ENCODE measurements around the gene UTS2B. TPM values are rescaled to one million over a fixed set of nuclear protein-coding genes. Genes with fewer than 3 reads are reported as not detected.

Gene UTS2B
- total RNA-seq, 1 experiment from 2014 or later, result 1.1 TPM

DNA sequence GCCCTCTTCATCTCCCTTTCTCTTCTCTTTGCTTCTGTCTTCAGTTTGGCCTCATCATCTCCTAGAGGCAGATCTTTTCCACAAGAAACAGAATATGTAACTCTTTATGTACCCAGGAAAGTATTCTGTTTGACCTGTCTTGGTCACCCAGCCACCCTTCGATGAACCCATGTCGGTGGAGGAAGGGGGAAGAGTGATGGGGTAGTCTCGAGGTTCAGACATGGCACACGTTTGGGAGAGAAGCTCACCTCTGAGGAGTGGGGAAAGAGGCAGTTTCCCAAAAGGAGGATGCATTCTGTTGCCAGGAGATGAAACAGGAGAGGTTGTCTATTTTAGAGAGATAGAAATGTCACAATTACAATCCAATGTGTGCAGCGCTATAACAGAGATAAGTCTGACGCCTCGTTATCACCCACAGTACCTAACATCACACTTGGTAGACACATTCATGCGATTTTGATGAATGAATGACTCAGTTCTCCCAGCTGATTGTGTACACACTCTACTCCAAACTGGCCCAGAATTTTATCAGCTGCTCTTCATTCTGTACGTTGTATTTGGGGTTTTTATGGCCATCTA is 1.9 kb downstream of the UTS2B start:
- TF ChIP-seq, protein P1, sequence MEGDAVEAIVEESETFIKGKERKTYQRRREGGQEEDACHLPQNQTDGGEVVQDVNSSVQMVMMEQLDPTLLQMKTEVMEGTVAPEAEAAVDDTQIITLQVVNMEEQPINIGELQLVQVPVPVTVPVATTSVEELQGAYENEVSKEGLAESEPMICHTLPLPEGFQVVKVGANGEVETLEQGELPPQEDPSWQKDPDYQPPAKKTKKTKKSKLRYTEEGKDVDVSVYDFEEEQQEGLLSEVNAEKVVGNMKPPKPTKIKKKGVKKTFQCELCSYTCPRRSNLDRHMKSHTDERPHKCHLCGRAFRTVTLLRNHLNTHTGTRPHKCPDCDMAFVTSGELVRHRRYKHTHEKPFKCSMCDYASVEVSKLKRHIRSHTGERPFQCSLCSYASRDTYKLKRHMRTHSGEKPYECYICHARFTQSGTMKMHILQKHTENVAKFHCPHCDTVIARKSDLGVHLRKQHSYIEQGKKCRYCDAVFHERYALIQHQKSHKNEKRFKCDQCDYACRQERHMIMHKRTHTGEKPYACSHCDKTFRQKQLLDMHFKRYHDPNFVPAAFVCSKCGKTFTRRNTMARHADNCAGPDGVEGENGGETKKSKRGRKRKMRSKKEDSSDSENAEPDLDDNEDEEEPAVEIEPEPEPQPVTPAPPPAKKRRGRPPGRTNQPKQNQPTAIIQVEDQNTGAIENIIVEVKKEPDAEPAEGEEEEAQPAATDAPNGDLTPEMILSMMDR (conservative IDR thresholded peaks at IDR 0.05), result no peak
- no peak for TF ChIP-seq EZH2 (IDR thresholded peaks at IDR 0.05; ENCODE audit: low read depth)
- Histone ChIP-seq H2AFZ (peak overlapping the region; percentile 92), H3K4me3 (peak overlapping the region; percentile 85), H3K4me2 (peak overlapping the region; percentile 96), H3K4me1 (replicated peaks; ENCODE audit: insufficient read depth) (peaks cover 34% of the 10 kb centered on the region), H3F3A (ENCODE audit: insufficient read depth, low read depth) (peaks cover 28% of the 10 kb centered on the region), H3K27ac (peak overlapping the region; percentile 78), H4K20me1 (ENCODE audit: insufficient read depth) (no peaks in the 10 kb centered on the region), H3K79me2 (ENCODE audit: low read depth) (peaks cover 41% of the 10 kb centered on the region), H3K27me3 (ENCODE audit: insufficient read depth, low read depth) (no peaks in the 10 kb centered on the region), H3K9me3 (ENCODE audit: insufficient read depth, low read depth) (no peaks in the 10 kb centered on the region), H3K36me3 (ENCODE audit: low read depth) (peaks cover 5% of the 10 kb centered on the region; the same call in 1 of the 2 replicates), H3K9me2 (ENCODE audit: insufficient read depth) (no peaks in the 10 kb centered on the region)
- ChIA-PET POLR2A (ENCODE audit: unreplicated experiment) (interaction anchor here (0.7 kb wide), 2 partner anchors 54 to 466 kb away, joined by 4 read pairs; partner anchors contain the start of gene GMNC), CTCF (interaction anchor here (0.8 to 1.2 kb wide), 2 partner anchors 83 to 1187 kb away, joined by 3 to 4 read pairs; no protein-coding TSS in a partner anchor)
- BruUV-seq (replicated peaks), result TSS peak; percentile 60
- intact Hi-C loops (cut with micrococcal nuclease; ENCODE audit: unreplicated experiment), result no loop called here
- peak in 1 of 2 experiments; percentile 42 for DNase-seq

DNA sequence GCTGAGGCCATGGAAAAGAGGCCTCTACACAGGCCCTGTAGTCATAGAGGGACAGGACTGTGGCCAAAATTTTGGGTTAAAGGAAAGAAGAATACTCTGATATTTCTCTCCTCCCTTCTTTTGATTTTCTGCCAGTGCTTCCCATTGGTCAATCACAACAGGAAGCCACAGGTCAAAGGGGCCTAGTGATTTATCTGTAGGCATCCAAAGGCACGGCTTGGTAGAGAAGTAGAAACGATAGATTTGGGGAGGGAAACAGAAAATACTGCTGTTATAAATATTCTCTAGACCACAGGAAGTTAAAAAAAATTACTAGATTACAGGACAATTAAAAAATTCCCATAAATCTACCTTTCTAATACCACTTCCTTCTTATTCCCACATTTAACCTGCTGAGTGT is 2.8 kb downstream of the UTS2B start:
- intact Hi-C loops (cut with micrococcal nuclease; ENCODE audit: unreplicated experiment), result no loop called here
- DNase-seq, result no peak
- H3K36me3 ChIP-seq (ENCODE audit: low read depth), result peaks cover 5% of the 10 kb centered on the region; the same call in 1 of the 2 replicates
- BruUV-seq (replicated peaks), result no TSS peak
- CTCF ChIA-PET, result interaction anchor here (0.8 kb wide), 1 partner anchor 1188 kb away, joined by 3 read pairs; no protein-coding TSS in a partner anchor
- POLR2A ChIA-PET (ENCODE audit: unreplicated experiment), result no interaction called here
- TF ChIP-seq, protein P1 (conservative IDR thresholded peaks at IDR 0.05), result no peak
- TF ChIP-seq EZH2 (IDR thresholded peaks at IDR 0.05; ENCODE audit: low read depth), result no peak
- no peak overlapping the region for H3K4me3 ChIP-seq
- H4K20me1 ChIP-seq (ENCODE audit: insufficient read depth), result no peaks in the 10 kb centered on the region
- no peaks in the 10 kb centered on the region for H3K9me2 ChIP-seq (ENCODE audit: insufficient read depth)
- H2AFZ ChIP-seq, result no peak overlapping the region
- no peaks in the 10 kb centered on the region for H3K27me3 ChIP-seq (ENCODE audit: insufficient read depth, low read depth)
- peaks cover 31% of the 10 kb centered on the region for H3K79me2 ChIP-seq (ENCODE audit: low read depth)
- no peaks in the 10 kb centered on the region for H3K9me3 ChIP-seq (ENCODE audit: insufficient read depth, low read depth)
- no peak overlapping the region for H3K27ac ChIP-seq
- H3K4me1 ChIP-seq (replicated peaks; ENCODE audit: insufficient read depth), result peaks cover 29% of the 10 kb centered on the region
- H3F3A ChIP-seq (ENCODE audit: insufficient read depth, low read depth), result peaks cover 28% of the 10 kb centered on the region
- no peak overlapping the region for H3K4me2 ChIP-seq

DNA sequence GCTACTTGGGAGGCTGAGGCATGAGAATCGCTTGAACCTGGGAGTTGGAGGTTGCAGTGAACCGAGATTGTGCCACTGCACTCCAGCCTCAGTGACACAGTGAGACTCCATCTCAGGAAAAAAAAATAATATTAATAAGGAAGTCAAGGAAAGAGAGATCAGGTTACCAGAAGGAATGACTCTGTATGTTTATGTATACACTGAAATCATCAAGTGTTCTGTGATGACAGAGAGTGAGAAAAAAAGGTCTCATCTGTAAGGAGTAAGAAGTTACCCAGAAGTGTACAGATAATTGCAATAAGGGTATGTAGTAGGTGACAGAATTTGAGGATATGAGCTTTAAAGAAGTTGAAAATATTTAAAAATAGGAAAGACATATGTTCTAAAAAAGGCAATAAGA is 5.4 kb downstream of the UTS2B start:
- H3K36me3 ChIP-seq (ENCODE audit: low read depth), result no peaks in the 10 kb centered on the region
- intact Hi-C loops (cut with micrococcal nuclease; ENCODE audit: unreplicated experiment), result no loop called here

More for the DNA sequence above, 5.4 kb downstream of the UTS2B start:
- peaks cover 7% of the 10 kb centered on the region for H3K4me1 ChIP-seq (replicated peaks; ENCODE audit: insufficient read depth)
- H3F3A ChIP-seq (ENCODE audit: insufficient read depth, low read depth), result peaks cover 18% of the 10 kb centered on the region
- H3K4me2 ChIP-seq, result no peak overlapping the region
- no peak overlapping the region for H2AFZ ChIP-seq
- POLR2A ChIA-PET (ENCODE audit: unreplicated experiment), result no interaction called here
- DNase-seq, result no peak
- H3K4me3 ChIP-seq, result no peak overlapping the region
- H4K20me1 ChIP-seq (ENCODE audit: insufficient read depth), result no peaks in the 10 kb centered on the region
- TF ChIP-seq, protein P1 (conservative IDR thresholded peaks at IDR 0.05), result no peak
- TF ChIP-seq EZH2 (IDR thresholded peaks at IDR 0.05; ENCODE audit: low read depth), result no peak
- no peaks in the 10 kb centered on the region for H3K9me3 ChIP-seq (ENCODE audit: insufficient read depth, low read depth)
- no peaks in the 10 kb centered on the region for H3K27me3 ChIP-seq (ENCODE audit: insufficient read depth, low read depth)
- H3K27ac ChIP-seq, result no peak overlapping the region
- H3K9me2 ChIP-seq (ENCODE audit: insufficient read depth), result 0 out of 2 replicates have a peak, but pooled peaks cover 4% of the 10 kb centered on the region
- CTCF ChIA-PET, result interaction anchor here (0.6 to 0.7 kb wide), 2 partner anchors 9 to 91 kb away, joined by 3 read pairs; no protein-coding TSS in a partner anchor
- BruUV-seq (replicated peaks), result no TSS peak
- peaks cover 5% of the 10 kb centered on the region; the same call in 1 of the 2 replicates for H3K79me2 ChIP-seq (ENCODE audit: low read depth)

Measured in PC-9 (cell line).